Epithelial cell of proximal tubule (primary cell): ENCODE results near the gene NDUFS7. TPM values are rescaled to one million over a fixed set of nuclear protein-coding genes. Genes with fewer than 3 reads are reported as not detected.
A peak's percentile ranks its signal among the peaks of the same experiment; 100 is the strongest.

Source experiments
- DNase-seq: peaks from one replicate; pipeline ENCODE4 v3.0.0-alpha.2; 2011; ENCODE audit warnings: low read depth
- H3K4me3 ChIP-seq: 2 replicates; pipeline ENCODE4 v1.5.1; 2011; ENCODE audit warnings: low read depth, mild to moderate bottlenecking, low read length
- total RNA-seq: library from RNA; depleted of rRNA; stranded (reverse); fragments of >200 nt; gene quantifications from 2 replicates; pipeline ENCODE4 v1.2.3, GENCODE V29; 2015
- TF ChIP-seq, protein P1 (sequence below): conservative IDR thresholded peaks from 2 replicates; pipeline ENCODE4 v1.5.1; 2012; ENCODE audit warnings: low read depth, mild to moderate bottlenecking, low read length

Gene NDUFS7
- total RNA-seq, 1 donor from 2014 or later = 174 TPM

DNA sequence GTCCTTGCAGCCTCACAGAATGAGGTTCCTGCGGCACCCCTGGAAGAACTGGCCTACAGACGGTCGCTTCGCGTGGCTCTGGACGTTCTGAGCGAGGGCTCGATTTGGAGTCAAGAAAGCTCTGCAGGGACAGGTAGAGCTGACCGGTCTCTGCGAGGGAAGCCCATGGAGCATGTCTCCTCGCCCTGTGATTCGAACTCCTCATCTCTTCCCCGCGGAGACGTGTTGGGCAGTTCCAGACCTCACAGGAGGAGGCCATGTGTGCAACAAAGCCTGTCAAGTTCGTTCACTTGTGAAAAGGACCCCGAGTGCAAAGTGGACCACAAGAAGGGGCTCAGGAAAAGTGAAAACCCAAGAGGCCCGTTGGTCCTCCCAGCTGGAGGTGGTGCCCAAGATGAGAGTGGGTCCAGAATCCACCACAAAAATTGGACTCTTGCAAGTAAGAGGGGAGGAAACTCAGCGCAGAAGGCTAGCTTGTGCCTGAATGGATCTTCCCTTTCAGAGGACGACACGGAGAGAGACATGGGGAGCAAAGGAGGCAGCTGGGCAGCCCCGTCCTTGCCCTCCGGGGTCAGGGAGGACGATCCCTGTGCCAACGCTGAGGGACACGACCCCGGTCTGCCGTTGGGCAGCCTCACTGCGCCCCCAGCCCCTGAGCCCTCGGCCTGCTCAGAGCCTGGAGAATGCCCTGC lies 23.4 kb upstream of the NDUFS7 start:
- no peak overlapping the region for H3K4me3 ChIP-seq
- TF ChIP-seq, protein P1, sequence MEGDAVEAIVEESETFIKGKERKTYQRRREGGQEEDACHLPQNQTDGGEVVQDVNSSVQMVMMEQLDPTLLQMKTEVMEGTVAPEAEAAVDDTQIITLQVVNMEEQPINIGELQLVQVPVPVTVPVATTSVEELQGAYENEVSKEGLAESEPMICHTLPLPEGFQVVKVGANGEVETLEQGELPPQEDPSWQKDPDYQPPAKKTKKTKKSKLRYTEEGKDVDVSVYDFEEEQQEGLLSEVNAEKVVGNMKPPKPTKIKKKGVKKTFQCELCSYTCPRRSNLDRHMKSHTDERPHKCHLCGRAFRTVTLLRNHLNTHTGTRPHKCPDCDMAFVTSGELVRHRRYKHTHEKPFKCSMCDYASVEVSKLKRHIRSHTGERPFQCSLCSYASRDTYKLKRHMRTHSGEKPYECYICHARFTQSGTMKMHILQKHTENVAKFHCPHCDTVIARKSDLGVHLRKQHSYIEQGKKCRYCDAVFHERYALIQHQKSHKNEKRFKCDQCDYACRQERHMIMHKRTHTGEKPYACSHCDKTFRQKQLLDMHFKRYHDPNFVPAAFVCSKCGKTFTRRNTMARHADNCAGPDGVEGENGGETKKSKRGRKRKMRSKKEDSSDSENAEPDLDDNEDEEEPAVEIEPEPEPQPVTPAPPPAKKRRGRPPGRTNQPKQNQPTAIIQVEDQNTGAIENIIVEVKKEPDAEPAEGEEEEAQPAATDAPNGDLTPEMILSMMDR = no peak
- no peak for DNase-seq

DNA sequence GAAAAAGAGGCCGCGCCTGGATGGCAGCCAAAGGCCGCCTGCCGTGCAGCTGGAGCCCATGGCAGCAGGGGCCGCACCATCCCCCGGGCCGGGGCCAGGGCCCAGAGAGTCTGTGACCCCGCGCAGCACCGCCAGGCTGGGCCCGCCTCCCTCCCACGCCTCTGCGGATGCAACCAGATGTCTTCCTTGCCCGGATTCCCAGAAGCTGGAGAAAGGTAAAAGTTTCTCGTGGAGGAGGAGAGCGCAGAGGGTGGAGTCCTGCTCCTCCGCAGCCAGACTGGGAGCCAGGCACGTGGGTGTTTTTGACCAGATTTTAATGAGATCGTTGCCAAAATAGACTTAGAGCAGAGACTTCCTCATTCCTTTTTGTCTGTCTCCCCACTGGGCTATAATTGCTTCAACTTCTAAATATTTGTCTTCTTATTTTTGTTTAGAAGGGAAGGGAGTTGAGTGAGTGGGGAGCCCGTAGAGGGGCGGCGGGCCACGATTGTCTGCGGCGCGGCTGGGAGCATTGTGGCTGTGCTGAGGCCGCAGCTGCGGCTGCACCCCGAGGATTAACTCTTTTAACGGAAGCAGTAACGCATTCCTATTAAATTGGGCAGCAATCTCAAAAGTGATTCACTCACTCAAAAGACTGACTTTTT lies 22.8 kb upstream of the NDUFS7 start:
- no peak for DNase-seq
- TF ChIP-seq, protein P1 = no peak
- no peak overlapping the region for H3K4me3 ChIP-seq

DNA sequence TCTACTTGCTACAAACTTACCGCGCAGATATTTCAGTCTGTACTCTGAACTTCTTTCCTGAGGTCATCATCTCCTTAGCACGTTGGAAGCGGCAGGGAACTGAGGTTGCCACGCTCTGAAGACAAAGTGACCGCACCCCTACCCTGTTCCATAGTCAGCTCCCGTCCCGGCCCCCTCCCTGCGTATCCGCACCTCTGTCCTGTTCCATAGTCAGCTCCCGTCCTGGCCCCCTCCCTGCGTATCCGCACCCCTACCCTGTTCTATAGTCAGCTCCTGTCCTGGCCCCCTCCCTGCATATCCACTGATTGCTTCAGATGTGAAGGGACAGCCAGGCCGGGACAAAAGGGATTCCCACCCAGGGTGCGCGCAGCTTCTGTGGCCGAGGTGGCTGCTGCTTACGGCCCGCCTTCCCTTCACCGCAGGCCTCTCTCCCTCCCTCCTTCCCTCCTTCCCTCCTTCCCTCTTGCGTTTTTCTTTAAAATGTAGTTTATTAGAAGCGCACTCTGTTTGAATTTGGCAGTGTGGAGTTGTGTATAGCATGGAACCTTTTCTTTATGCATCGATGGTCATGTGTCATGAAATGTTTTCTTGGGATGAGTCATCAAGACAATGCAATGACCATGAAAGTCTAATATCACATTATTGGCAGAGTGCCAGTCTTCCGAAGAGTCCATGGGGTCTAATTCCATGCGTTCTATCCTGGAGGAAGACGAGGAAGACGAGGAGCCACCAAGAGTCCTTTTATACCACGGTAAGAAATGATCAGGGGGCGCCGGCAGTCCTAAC lies 21.9 kb upstream of the NDUFS7 start:
- H3K4me3 ChIP-seq = no peak overlapping the region
- no peak for DNase-seq
- TF ChIP-seq, protein P1 = no peak

DNA sequence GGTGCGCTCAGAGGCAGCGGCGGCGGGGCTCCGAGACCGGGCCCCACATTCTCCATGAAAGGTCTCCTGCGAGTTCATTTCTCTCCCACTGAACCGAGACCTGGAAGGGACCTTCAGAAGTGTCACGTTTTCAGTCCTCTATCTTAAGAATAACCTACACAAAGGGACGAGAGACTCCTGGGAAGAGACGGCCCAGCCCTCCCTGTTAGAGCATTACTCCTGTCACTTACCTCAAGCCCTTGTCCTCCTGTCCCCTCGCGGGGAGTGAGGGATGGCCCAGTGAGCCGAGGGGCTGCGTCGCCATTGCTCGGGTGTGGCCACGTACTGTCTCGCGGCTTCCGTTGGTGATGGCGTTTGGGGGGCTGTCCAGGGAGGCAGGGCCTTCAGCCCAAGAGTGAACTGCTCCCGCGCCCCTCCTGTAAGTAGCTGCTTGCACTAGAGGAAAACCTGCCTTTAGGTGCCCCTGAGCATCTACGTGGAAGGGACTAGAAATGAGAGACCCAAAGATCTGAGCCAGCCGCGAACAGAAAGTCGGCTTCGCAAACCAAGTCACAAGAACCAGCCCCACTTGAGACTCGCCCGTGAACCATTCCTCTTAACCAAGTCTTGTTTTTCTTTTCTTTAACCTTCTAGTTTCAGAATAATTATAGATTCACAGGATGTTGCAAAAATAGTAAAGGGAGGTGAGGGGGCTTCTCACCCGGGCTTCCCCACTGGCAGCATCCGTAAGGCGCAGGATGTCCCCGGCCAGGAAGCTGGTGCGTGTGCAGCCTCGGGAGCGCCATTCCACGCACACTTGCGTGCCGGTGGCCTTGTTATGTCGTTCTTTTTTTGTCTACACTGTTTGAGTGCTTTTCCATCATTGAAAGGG lies 21.1 kb upstream of the NDUFS7 start:
- TF ChIP-seq, protein P1 = no peak
- H3K4me3 ChIP-seq = no peak overlapping the region
- no peak for DNase-seq

DNA sequence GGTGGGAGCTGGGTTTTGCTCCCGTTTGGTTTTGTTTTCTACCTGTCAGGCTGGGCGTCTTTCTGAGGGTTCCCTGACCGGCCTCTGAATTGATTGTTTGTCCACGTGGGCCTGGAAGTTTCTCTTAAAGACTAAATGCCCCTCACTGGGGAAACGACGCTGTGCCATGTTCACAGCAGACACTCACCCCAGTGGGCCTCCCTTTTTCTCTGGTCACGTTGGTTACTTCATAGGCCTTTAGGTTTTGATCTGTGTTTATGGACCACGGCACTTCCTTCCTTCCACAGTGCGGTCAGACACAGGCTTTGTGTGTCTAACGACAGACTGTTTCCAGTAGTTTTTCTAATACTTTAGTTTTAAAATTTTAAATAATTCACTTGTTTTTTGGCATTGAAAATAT lies 20.1 kb upstream of the NDUFS7 start:
- no peak for DNase-seq
- H3K4me3 ChIP-seq = no peak overlapping the region
- TF ChIP-seq, protein P1 = no peak

DNA sequence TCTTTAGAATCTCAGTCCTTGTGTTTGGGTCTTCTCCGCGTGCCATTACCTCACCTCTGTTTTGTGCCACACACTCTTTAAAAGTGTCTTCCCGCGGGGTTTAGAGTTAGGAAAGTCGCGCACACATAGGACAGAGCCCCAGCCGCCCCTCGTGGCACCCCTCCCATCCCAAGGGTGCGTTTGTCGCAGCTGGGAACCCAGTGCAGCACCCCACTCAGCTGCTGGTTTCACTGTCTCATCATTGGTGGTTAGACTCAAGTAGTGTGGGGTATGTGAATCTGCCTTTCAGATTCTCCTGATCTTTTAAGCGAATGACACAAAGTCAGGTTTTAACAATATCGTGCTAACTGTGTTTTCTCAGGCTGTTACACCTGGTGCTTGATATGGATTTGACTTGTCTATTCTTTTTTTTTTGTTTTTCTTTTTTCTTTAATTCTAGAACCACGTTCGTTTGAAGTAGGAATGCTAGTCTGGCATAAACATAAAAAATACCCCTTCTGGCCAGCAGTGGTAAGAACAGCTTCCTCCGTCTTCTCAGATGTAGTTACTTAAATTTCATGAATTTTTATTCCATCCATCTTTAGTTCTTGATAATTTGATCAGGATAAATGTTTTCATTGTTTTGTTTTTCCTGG lies 19.5 kb upstream of the NDUFS7 start:
- DNase-seq = no peak
- no peak overlapping the region for H3K4me3 ChIP-seq
- TF ChIP-seq, protein P1 = peak; percentile 26
